HEK293 (cell line): ENCODE results near the gene PAX7.

ENCODE experiments used
- FEZF1 ChIP-seq: fragments of 450-650 bp; formaldehyde crosslinking; IDR thresholded peaks from 2 replicates; pipeline ENCODE4 v1.5.1; 2016; ENCODE audit warnings: missing biosample characterization, missing genetic modification characterization
- HOXC10 ChIP-seq: sonication (generic); formaldehyde crosslinking; IDR thresholded peaks from 2 replicates; pipeline ENCODE4 v1.8.1; 2023; ENCODE audit warnings: mild to moderate bottlenecking, missing genetic modification reagents
- IKZF3 ChIP-seq: fragments of 450-650 bp; IDR thresholded peaks from 2 replicates; pipeline ENCODE4 v1.5.0; 2018; ENCODE audit warnings: missing biosample characterization, mild to moderate bottlenecking, missing genetic modification characterization, moderate library complexity
- KLF1 ChIP-seq: fragments of 450-650 bp; formaldehyde crosslinking; IDR thresholded peaks from 2 replicates; pipeline ENCODE4 v1.5.1; 2016; ENCODE audit warnings: missing biosample characterization, missing genetic modification characterization
- KLF8 ChIP-seq: fragments of 450-650 bp; formaldehyde crosslinking; IDR thresholded peaks from 2 replicates; pipeline ENCODE4 v1.5.1; 2016; ENCODE audit warnings: missing biosample characterization, missing genetic modification characterization
- PBX3 ChIP-seq: sonication (generic); formaldehyde crosslinking; IDR thresholded peaks from 2 replicates; pipeline ENCODE4 v1.8.1; 2022; ENCODE audit warnings: mild to moderate bottlenecking, moderate library complexity, missing genetic modification reagents
- SCRT1 ChIP-seq: fragments of 450-650 bp; formaldehyde crosslinking; IDR thresholded peaks from 2 replicates; pipeline ENCODE4 v1.5.1; 2016; ENCODE audit warnings: missing biosample characterization, missing genetic modification characterization, borderline replicate concordance
- SP2 ChIP-seq: fragments of 450-650 bp; formaldehyde crosslinking; IDR thresholded peaks from 2 replicates; pipeline ENCODE4 v1.5.1; 2016; ENCODE audit warnings: missing biosample characterization, missing genetic modification characterization
- SP7 ChIP-seq: fragments of 450-650 bp; formaldehyde crosslinking; IDR thresholded peaks from 2 replicates; pipeline ENCODE4 v1.5.1; 2016; ENCODE audit warnings: missing biosample characterization, missing genetic modification characterization
- TCF7L2 ChIP-seq: IDR thresholded peaks from 2 replicates; pipeline ENCODE4 v1.6.1; 2011; ENCODE audit warnings: low read depth, mild to moderate bottlenecking, inconsistent platforms, low read length, moderate library complexity, borderline replicate concordance
- ZBTB11 ChIP-seq: fragments of 450-650 bp; formaldehyde crosslinking; conservative IDR thresholded peaks from 2 replicates; pipeline ENCODE4 v1.5.1; 2016; ENCODE audit warnings: low read depth, missing biosample characterization, missing genetic modification characterization
- ZBTB20 ChIP-seq: fragments of 450-650 bp; formaldehyde crosslinking; IDR thresholded peaks from 2 replicates; pipeline ENCODE4 v1.5.1; 2016; ENCODE audit warnings: missing biosample characterization, missing genetic modification characterization
- ZBTB44 ChIP-seq: fragments of 450-650 bp; IDR thresholded peaks from 2 replicates; pipeline ENCODE4 v1.5.1; 2018; ENCODE audit warnings: missing biosample characterization, mild to moderate bottlenecking, missing genetic modification characterization
- ZBTB48 ChIP-seq: fragments of 450-650 bp; formaldehyde crosslinking; IDR thresholded peaks from 2 replicates; pipeline ENCODE4 v1.5.1; 2016; ENCODE audit warnings: missing biosample characterization, missing genetic modification characterization
- ZFHX2 ChIP-seq: fragments of 450-650 bp; formaldehyde crosslinking; conservative IDR thresholded peaks from 2 replicates; pipeline ENCODE4 v1.5.1; 2016; ENCODE audit warnings: missing biosample characterization, missing genetic modification characterization
- ZNF10 ChIP-seq: fragments of 450-650 bp; formaldehyde crosslinking; IDR thresholded peaks from 2 replicates; pipeline ENCODE4 v1.5.1; 2017; ENCODE audit warnings: missing biosample characterization, missing genetic modification characterization
- ZNF16 ChIP-seq: fragments of 450-650 bp; formaldehyde crosslinking; IDR thresholded peaks from 2 replicates; pipeline ENCODE4 v1.5.1; 2016; ENCODE audit warnings: low read depth, missing biosample characterization, missing genetic modification characterization
- ZNF169 ChIP-seq: fragments of 450-650 bp; formaldehyde crosslinking; IDR thresholded peaks from 2 replicates; pipeline ENCODE4 v1.5.1; 2016; ENCODE audit warnings: missing biosample characterization, missing genetic modification characterization
- ZNF335 ChIP-seq: fragments of 450-650 bp; formaldehyde crosslinking; conservative IDR thresholded peaks from 2 replicates; pipeline ENCODE4 v1.5.1; 2016; ENCODE audit warnings: missing biosample characterization, missing genetic modification characterization
- ZNF341 ChIP-seq: fragments of 450-650 bp; formaldehyde crosslinking; IDR thresholded peaks from 2 replicates; pipeline ENCODE4; 2016; ENCODE audit warnings: low read depth, missing biosample characterization, missing genetic modification characterization
- ZNF433 ChIP-seq: fragments of 450-650 bp; formaldehyde crosslinking; IDR thresholded peaks from 2 replicates; pipeline ENCODE4 v1.5.1; 2016; ENCODE audit warnings: missing biosample characterization, missing genetic modification characterization, low read depth
- ZNF48 ChIP-seq: fragments of 450-650 bp; formaldehyde crosslinking; IDR thresholded peaks from 2 replicates; pipeline ENCODE4 v1.5.1; 2016; ENCODE audit warnings: missing biosample characterization, missing genetic modification characterization
- ZNF514 ChIP-seq: fragments of 450-650 bp; formaldehyde crosslinking; IDR thresholded peaks from 2 replicates; pipeline ENCODE4 v1.5.1; 2016; ENCODE audit warnings: missing biosample characterization, missing genetic modification characterization
- ZNF548 ChIP-seq: fragments of 450-650 bp; formaldehyde crosslinking; IDR thresholded peaks from 2 replicates; pipeline ENCODE4 v1.5.1; 2016; ENCODE audit warnings: missing biosample characterization, missing genetic modification characterization
- ZNF555 ChIP-seq: fragments of 450-650 bp; formaldehyde crosslinking; conservative IDR thresholded peaks from 2 replicates; pipeline ENCODE4 v1.5.1; 2017; ENCODE audit warnings: missing biosample characterization, mild to moderate bottlenecking, missing genetic modification characterization, inconsistent platforms
- ZNF645 ChIP-seq: fragments of 450-650 bp; formaldehyde crosslinking; IDR thresholded peaks from 2 replicates; pipeline ENCODE4; 2016; ENCODE audit warnings: missing biosample characterization, missing genetic modification characterization
- ZNF785 ChIP-seq: fragments of 450-650 bp; formaldehyde crosslinking; IDR thresholded peaks from 2 replicates; pipeline ENCODE4 v1.5.1; 2016; ENCODE audit warnings: missing biosample characterization, missing genetic modification characterization
- ZXDB ChIP-seq: fragments of 450-650 bp; formaldehyde crosslinking; IDR thresholded peaks from 2 replicates; pipeline ENCODE4 v1.5.1; 2016; ENCODE audit warnings: missing biosample characterization, missing genetic modification characterization

Gene PAX7

GRCh38 chr1:18643154-18644012, 12.7 kb downstream of the PAX7 start (continued):
- TF ChIP-seq ZNF341 (tag by site-specific recombination) (no peak), ZNF548 (tag by site-specific recombination) (no peak), SP2 (tag by site-specific recombination) (peak; percentile 37; the same call in 1 of the 2 replicates), HOXC10 (CRISPR knock-in tag) (no peak), TCF7L2 (peak; percentile 98), ZXDB (tag by site-specific recombination) (no peak), IKZF3 (tag by site-specific recombination) (no peak), ZNF645 (tag by site-specific recombination) (no peak), ZBTB11 (tag by site-specific recombination) (no peak), ZNF335 (tag by site-specific recombination) (peak; percentile 61), ZBTB20 (tag by site-specific recombination) (peak; percentile 41; the same call in 1 of the 2 replicates), ZNF16 (no peak), PBX3 (no peak), KLF1 (tag by site-specific recombination) (peak; percentile 47; the same call in 1 of the 2 replicates), SCRT1 (tag by site-specific recombination) (no peak), ZNF48 (tag by site-specific recombination) (no peak), ZFHX2 (peak; percentile 38), ZBTB48 (no peak), ZNF514 (tag by site-specific recombination) (no peak), KLF8 (peak; percentile 45; the same call in 1 of the 2 replicates), ZNF433 (tag by site-specific recombination) (no peak), ZNF10 (tag by site-specific recombination) (0 out of 2 replicates have a peak, but pooled peaks have one; percentile 44), SP7 (tag by site-specific recombination) (peak; percentile 90), ZNF555 (tag by site-specific recombination) (no peak), ZNF169 (tag by site-specific recombination) (no peak), ZBTB44 (tag by site-specific recombination) (no peak), FEZF1 (no peak), ZNF785 (no peak)
